ENCODE results near the gene DNAH6.

Gene DNAH6

GRCh38 chr2:84800194-84800805 lies 284.0 kb downstream of the DNAH6 start:
- no peak overlapping the region for H3K4me3 ChIP-seq (replicated peaks; ENCODE audit: low read depth, low read length)
- TF ChIP-seq, protein P1, sequence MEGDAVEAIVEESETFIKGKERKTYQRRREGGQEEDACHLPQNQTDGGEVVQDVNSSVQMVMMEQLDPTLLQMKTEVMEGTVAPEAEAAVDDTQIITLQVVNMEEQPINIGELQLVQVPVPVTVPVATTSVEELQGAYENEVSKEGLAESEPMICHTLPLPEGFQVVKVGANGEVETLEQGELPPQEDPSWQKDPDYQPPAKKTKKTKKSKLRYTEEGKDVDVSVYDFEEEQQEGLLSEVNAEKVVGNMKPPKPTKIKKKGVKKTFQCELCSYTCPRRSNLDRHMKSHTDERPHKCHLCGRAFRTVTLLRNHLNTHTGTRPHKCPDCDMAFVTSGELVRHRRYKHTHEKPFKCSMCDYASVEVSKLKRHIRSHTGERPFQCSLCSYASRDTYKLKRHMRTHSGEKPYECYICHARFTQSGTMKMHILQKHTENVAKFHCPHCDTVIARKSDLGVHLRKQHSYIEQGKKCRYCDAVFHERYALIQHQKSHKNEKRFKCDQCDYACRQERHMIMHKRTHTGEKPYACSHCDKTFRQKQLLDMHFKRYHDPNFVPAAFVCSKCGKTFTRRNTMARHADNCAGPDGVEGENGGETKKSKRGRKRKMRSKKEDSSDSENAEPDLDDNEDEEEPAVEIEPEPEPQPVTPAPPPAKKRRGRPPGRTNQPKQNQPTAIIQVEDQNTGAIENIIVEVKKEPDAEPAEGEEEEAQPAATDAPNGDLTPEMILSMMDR (IDR thresholded peaks at IDR 0.05; ENCODE audit: low read length, missing control alignments): no peak
- DNase-seq (ENCODE audit: low read depth): no peak

DNA sequence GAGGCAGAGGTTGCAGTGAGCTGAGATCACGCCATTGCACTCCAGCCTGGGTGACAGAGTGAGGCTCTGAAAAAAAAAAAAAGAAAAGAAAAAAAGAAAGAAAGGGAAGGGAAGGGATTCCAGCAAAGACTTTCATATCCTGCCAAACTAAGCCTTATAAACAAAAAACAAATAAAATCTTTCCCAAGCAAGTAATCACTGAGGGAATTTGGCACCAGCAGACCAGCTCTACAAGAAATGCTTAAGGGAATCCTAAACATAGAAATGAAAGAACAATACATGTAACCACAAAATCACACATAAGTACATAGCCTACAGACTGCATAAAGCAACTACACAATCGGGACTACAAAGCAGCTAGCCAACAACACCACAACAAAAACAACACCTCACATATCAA lies 285.5 kb downstream of the DNAH6 start:
- no peak for DNase-seq (ENCODE audit: low read depth)
- TF ChIP-seq, protein P1 (IDR thresholded peaks at IDR 0.05; ENCODE audit: low read length, missing control alignments): no peak
- H3K4me3 ChIP-seq (replicated peaks; ENCODE audit: low read depth, low read length): no peak overlapping the region

DNA sequence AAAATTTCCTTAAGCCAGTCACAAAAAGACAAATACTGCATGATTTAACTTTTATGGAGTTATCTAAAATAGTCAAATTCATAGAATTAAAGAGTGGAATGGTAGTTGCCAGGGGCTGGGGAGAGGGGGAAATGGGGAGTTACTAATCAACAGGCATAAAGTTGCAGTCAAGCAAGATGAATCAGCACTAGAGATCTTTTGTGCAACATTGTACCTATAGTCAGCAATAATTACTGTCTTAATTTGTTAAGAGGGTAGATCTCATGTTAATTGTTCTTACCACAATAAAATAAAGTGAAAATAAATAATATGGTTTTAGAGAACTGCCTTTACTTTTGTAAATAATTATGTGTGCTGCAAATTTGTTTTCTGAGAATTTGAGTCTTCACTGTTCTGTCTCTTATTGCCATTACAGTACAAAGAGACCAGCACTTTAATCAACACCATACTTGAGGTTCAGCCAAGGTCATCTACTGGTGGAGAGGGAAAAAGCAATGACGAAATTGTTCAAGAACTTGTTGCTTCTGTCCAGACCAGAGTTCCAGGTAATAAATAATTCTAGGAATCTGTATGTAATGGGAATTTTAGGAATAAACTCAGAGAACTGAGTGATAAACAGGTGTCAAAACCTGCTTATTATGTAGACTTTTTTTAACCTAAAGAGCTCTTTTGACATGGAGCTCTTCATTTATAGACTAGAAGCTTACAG lies 289.1 kb downstream of the DNAH6 start:
- peak; percentile 20 for DNase-seq (ENCODE audit: low read depth)
- TF ChIP-seq, protein P1 (IDR thresholded peaks at IDR 0.05; ENCODE audit: low read length, missing control alignments): no peak
- no peak overlapping the region for H3K4me3 ChIP-seq (replicated peaks; ENCODE audit: low read depth, low read length)

- TF ChIP-seq, protein P1 (IDR thresholded peaks at IDR 0.05; ENCODE audit: low read length, missing control alignments): no peak
- no peak overlapping the region for H3K4me3 ChIP-seq (replicated peaks; ENCODE audit: low read depth, low read length)
- peak; percentile 96 for DNase-seq (ENCODE audit: low read depth)
These were observed 290.8 kb downstream of the DNAH6 start for GRCh38 chr2:84807063-84807485.

GRCh38 chr2:84808279-84808678 lies 292.0 kb downstream of the DNAH6 start:
- H3K4me3 ChIP-seq (replicated peaks; ENCODE audit: low read depth, low read length): no peak overlapping the region
- TF ChIP-seq, protein P1 (IDR thresholded peaks at IDR 0.05; ENCODE audit: low read length, missing control alignments): no peak
- DNase-seq (ENCODE audit: low read depth): no peak

GRCh38 chr2:84811839-84812431 lies 295.6 kb downstream of the DNAH6 start:
- TF ChIP-seq, protein P1 (IDR thresholded peaks at IDR 0.05; ENCODE audit: low read length, missing control alignments): no peak
- no peak for DNase-seq (ENCODE audit: low read depth)
- H3K4me3 ChIP-seq (replicated peaks; ENCODE audit: low read depth, low read length): no peak overlapping the region

Measured in fibroblast of pulmonary artery (primary cell).